Type B pancreatic cell (in vitro differentiated cells): ENCODE results near the gene NIN. TPM values are rescaled to one million over a fixed set of nuclear protein-coding genes. Genes with fewer than 3 reads are reported as not detected.

Source experiments
- DNase-seq: peaks from one replicate; pipeline ENCODE4 v3.0.0; 2021; ENCODE audit warnings: mixed read lengths; ENCODE audit not compliant: unreplicated experiment; ENCODE audit errors: extremely low spot score
- H3K27ac Mint-ChIP-seq: 2 replicates; pipeline ENCODE4 v1.8.0; 2021; ENCODE audit warnings: mild to moderate bottlenecking, mixed read lengths
- H3K27me3 Mint-ChIP-seq: 2 replicates; pipeline ENCODE4 v1.8.0; 2021; ENCODE audit warnings: mixed read lengths
- H3K36me3 Mint-ChIP-seq: 2 replicates; pipeline ENCODE4 v1.8.0; 2021; ENCODE audit warnings: mixed read lengths
- H3K4me1 Mint-ChIP-seq: one replicate; pipeline ENCODE4 v1.8.0; 2021; ENCODE audit warnings: mixed read lengths; ENCODE audit not compliant: unreplicated experiment
- H3K4me3 Mint-ChIP-seq: 2 replicates; pipeline ENCODE4 v1.8.0; 2021; ENCODE audit warnings: mild to moderate bottlenecking, mixed read lengths
- H3K9me3 Mint-ChIP-seq: 2 replicates; pipeline ENCODE4 v1.8.0; 2021; ENCODE audit warnings: mixed read lengths
- CTCF ChIP-seq: fragments of 200-600 bp; sonication (generic); conservative IDR thresholded peaks from 2 replicates; pipeline ENCODE4 v1.5.0; 2021; ENCODE audit warnings: antibody characterized with exemption, mild to moderate bottlenecking
- total RNA-seq: library from RNA; stranded (reverse); gene quantifications from 2 replicates; pipeline ENCODE4 v1.2.1, GENCODE V29; 2021; ENCODE audit warnings: low replicate concordance

NIN gene
- total RNA-seq, 1 donor from 2014 or later, result 40.5 TPM

GRCh38 chr14:50826681-50827080 lies 4.3 kb downstream of the NIN start:
- Mint-ChIP-seq H3K9me3 (no peaks in the 10 kb centered on the region), H3K4me1 (peaks cover 49% of the 10 kb centered on the region), H3K27ac (no peak overlapping the region), H3K27me3 (peaks cover 14% of the 10 kb centered on the region), H3K36me3 (no peaks in the 10 kb centered on the region), H3K4me3 (no peak overlapping the region)
- no peak for DNase-seq
- no peak for TF ChIP-seq CTCF

- peaks cover 14% of the 10 kb centered on the region for H3K27me3 Mint-ChIP-seq
- H3K36me3 Mint-ChIP-seq, result peaks cover 5% of the 10 kb centered on the region
- no peaks in the 10 kb centered on the region for H3K9me3 Mint-ChIP-seq
- no peak overlapping the region for H3K27ac Mint-ChIP-seq
- no peak for DNase-seq
- no peak overlapping the region for H3K4me3 Mint-ChIP-seq
- no peak for TF ChIP-seq CTCF
- peaks cover 58% of the 10 kb centered on the region for H3K4me1 Mint-ChIP-seq
Observed at GRCh38 chr14:50825307-50825706, 5.7 kb downstream of the NIN start.

- no peak for TF ChIP-seq CTCF
- H3K4me1 Mint-ChIP-seq, result peaks cover 54% of the 10 kb centered on the region
- H3K36me3 Mint-ChIP-seq, result peaks cover 10% of the 10 kb centered on the region
- H3K27me3 Mint-ChIP-seq, result peaks cover 6% of the 10 kb centered on the region
- DNase-seq, result no peak
- H3K4me3 Mint-ChIP-seq, result no peak overlapping the region
- peak overlapping the region; percentile 5 for H3K27ac Mint-ChIP-seq
- H3K9me3 Mint-ChIP-seq, result no peaks in the 10 kb centered on the region
Observed at GRCh38 chr14:50823762-50824636, 7.0 kb downstream of the NIN start.

- peak overlapping the region; percentile 31 for H3K27ac Mint-ChIP-seq
- no peaks in the 10 kb centered on the region for H3K9me3 Mint-ChIP-seq
- DNase-seq, result no peak
- no peak for TF ChIP-seq CTCF
- H3K4me3 Mint-ChIP-seq, result no peak overlapping the region
- no peaks in the 10 kb centered on the region for H3K27me3 Mint-ChIP-seq
- H3K4me1 Mint-ChIP-seq, result peaks cover 50% of the 10 kb centered on the region
- H3K36me3 Mint-ChIP-seq, result peaks cover 13% of the 10 kb centered on the region
Observed at GRCh38 chr14:50823051-50823761, 7.8 kb downstream of the NIN start.

- DNase-seq, result no peak
- Mint-ChIP-seq H3K4me3 (no peak overlapping the region), H3K27ac (peak overlapping the region; percentile 31), H3K4me1 (peaks cover 50% of the 10 kb centered on the region), H3K36me3 (peaks cover 13% of the 10 kb centered on the region), H3K9me3 (no peaks in the 10 kb centered on the region), H3K27me3 (no peaks in the 10 kb centered on the region)
- TF ChIP-seq CTCF, result no peak
Observed at GRCh38 chr14:50822501-50823042, 8.4 kb downstream of the NIN start.
